ACHN (cell line): ENCODE measurements around the gene EHMT1.
"Not testable (repeated sequence)": the region's sequence is repeated elsewhere in the genome, so short reads cannot be mapped to it uniquely, and the experiment has no call there.

Experiments used
- DNase-seq: peaks from one replicate; pipeline ENCODE4 v3.0.0-alpha.2; 2015
- in situ Hi-C: cut with HindIII; loops from 2 replicates; pipeline ENCODE4 v1.10.0; 2017; ENCODE audit warnings: low sequenced_read_pairs, low pct_ligation_motif_present, low pct_unique_long_range_greater_than_20kb

EHMT1 gene

DNA sequence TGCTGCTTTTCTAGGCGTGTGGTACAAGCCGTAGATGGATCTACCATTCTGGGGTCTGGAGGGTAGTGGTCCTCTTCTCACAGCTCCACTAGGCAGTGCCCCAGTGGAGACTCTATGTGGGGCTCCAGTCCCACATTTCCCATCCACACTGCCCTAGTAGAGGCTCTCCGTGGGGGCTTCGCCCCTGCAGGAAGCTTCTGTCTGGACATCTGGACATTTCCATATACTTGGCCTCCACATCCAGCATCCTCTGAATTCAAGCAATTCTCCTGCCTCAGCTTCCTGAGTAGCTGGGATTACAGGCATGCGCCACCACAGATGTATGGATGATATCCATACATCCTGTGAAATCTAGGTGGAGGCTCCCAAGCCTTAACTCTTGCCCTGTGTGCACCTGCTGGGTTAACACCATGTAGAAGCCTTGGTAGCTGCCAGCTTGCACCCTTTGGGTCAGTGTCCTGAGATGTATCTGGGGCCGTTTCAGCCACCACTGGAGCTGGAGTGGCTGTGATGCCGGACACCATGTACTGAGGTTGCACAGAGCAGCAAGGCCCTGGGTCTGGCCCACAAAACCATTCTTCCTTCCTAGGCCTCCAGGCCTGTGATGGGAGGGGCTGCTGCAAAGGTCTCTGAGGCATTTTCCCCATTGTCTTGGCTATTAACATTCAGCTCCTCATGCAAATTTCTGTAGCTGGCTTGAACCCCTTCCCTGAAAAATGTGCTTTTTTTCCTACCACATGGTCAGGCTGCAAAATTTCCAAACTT lies 84.0 kb downstream of the EHMT1 start:
- in situ Hi-C loops: no loop called here
- DNase-seq: no peak

DNA sequence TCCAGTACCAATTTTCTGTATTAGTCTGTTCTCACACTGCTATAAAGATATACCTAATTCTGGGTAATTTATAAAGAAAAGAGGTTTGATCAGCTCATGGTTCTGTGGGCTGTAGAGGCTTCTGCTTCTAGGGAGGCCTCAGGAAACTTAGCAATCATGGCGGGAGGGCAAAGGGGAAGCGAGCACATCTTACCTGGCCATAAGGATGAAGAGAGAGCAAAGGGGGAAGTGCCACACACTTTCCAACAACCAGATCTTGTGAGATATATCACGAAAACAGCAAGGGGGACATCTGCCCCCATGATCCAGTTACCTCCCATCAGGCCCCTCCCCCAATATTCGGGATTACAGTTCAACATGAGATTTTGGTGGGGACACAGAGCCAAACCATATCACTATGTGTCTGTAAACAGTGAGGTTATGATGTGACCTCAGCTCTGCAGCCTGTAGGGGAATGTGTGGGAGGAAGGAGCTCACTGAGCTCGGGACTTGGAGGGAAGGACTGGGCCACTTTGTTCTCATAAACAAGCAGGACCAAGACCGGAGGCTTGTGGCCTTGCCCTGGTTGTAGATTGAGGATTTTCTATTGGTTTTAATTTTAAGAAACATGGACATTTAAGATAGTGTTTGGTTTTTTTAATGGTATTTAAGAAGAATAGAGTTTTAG lies 85.2 kb downstream of the EHMT1 start:
- no peak for DNase-seq
- in situ Hi-C loops: no loop called here

DNA sequence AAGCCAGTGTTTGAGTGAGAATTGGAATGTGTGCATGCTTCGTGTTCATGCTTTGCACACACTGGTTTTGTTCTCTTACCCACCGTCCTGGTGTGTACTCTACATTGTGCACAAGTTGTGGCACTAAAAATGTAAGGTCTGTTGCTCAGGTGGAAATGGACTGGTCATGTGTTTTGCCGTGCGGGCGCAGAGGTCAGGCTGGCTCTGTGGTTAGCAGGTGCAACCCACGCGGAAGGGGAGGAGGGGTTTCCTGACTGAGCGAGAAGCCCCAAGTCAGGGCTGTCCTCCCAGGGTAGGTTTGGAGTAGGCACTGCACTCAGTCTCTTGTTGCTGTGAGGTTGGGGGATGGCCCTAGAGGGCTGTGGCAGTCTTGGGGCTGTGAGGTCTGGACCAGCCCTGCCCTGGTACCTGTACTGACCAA lies 86.6 kb downstream of the EHMT1 start:
- in situ Hi-C loops: no loop called here
- DNase-seq: no peak

DNA sequence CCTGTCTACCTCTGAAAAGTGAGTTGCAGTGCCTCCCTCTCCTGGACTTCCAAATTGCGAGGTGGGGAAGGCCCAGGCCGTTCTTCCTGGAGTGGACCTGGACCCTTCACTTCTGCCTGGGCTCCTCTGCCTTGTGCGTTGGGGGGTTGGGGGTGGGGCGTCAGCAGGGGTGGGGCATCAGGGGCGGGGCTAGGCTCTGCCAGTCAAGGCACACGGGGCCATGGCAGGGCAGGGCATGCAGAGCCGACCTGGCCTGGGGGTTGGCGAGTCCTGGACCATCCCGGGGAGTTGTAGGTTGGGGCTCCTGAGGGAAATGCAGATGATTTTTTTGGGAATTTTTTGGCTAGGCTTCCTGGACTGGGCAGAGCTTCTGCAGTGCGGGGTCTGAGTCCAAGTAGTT lies 87.1 kb downstream of the EHMT1 start:
- DNase-seq: no peak
- in situ Hi-C loops: no loop called here

DNA sequence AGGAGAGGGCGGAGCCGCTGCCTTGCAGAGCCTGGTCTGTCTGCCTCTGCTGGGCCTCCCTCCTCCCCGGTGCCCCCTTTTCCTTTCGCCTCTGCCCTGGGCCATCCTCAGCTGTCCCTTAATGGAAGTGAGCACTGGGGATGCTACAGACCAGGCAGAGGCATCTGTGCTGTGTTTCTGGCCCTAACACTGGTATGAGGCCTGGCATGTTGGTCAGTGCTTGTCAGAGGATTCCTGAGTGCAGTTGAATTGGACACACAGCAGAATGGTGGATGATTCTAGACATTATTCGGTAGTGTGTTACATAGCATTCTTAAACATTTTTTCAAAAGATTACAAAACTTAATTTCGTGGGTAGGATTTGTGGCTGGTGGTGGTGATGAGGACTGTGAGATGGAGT lies 88.6 kb downstream of the EHMT1 start:
- in situ Hi-C loops: no loop called here
- DNase-seq: no peak

DNA sequence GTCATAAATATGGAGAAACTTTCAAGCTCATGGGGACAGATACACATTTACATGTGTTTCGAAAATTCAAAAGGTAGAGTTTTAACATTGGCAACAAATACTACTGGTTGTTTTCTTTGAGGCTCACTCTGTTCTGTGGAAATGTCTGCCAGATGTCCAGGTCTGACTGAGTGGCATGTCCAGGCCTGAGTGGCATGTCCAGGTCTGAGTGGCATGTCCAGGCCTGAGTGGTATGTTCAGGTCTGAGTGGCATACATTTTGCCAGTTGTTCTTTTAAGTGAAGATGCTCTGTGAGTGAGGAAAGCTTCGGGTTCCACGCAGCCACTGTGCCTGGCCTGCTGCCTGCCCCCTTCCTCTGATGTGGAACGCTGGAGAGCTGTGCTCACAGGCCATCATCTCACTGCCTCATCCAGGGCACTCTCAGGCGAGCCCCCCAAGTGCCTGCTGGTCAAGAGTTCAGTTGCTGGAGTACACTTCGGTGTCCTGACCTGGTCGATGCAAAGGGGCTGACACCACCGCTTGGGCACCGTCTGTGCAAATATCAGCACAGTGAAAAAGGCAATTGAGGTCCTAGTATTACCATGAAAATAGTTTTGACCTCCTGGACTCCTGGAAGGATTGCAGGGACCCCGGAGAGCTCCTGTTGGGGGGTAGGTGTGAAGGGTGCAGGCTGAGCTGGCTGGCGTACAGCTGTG lies 89.9 kb downstream of the EHMT1 start:
- no peak for DNase-seq
- in situ Hi-C loops: no loop called here

DNA sequence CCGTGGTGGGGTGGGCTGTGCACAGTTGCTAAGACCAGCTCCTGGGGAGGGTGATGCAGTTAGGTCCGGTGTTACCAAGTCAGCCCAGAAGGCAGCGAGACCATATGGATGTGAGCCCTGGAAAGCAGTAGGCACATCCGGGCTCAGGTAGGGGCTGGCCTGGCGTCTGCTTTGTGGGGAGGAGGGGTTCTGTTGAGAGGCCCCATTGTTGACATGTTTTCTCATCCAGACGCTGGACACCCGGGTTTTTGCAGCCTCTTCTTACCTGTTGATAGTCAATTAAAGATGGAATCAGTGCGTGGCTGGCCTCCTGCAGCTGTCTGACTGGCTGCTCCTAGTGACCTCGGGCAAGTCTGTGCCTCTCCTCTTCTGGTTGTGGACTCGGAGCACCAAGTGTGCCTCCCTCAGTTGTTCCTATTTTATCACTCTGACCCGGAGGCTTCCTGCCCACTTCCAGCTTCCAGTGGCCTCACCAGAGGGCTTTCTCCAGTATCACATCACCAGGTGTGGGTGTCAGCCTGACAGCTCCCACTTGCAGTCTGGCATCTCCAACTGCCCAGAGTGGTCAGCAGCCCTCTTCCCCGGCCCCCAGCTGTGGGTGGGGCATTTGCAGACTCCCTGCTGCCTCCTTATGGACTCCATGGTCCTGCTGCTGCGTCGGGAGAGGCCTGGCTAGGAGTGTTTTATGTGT lies 90.8 kb downstream of the EHMT1 start:
- no peak for DNase-seq
- in situ Hi-C loops: no loop called here

DNA sequence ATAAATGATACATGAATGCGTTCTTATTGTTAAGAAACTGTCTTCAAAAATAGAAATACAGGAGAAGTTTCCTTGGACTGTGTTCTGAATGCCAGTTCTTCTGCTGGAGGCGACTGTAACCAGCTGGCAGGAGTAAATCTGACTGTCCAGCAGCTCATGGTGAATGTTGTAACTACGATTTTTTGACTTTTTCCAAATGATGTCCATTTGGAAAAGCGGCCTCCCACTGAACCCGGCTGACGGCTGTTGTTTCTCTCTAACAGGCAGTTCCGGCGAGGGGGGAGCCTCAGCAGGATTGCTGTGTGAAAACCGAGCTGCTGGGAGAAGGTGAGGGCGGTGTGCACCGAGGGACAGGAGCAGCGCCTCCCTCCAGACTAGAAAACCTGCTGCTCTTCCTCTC lies 91.9 kb downstream of the EHMT1 start:
- in situ Hi-C loops: no loop called here
- no peak for DNase-seq

DNA sequence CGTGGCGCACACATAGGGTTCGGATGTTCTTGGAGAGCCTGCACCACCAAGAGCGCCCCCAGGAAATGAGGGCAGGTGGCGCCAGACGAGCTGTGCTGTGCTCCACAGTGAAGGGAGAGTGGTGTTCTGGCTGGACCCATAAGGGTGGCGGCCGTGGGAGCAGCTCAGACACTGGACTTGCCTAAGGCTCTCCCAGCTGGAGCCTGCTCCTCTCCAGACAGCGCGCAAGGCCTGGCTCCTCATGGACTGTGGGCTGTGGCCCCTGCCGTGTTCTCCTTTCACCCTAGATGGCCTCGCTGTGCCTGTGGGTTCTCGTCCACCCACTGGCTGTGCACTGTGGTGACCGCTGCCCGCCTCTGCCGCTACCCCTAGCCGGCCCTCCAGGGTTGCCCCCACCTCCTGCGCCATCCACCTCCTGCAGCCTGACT lies 92.9 kb downstream of the EHMT1 start:
- no peak for DNase-seq
- in situ Hi-C loops: no loop called here

DNA sequence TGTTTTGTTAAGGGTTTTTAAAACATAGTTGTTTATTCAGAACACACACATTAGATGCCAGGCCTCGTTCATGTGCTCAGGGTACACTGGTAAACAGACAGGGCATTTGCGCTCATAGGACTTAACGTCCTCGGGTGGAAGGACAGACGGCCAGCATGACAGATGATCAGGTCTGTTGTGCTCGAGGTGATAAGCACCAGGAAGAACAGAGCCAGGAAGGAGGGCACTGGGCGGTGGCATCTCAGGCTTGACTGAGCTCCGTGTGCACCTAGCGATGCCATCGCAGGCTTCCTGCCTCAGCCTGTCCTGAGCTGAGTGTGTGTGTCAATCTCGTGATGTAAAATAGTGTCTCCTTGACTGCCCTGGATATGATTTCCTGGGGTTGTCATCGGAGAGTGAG lies 96.5 kb downstream of the EHMT1 start:
- no peak for DNase-seq
- in situ Hi-C loops: no loop called here

DNA sequence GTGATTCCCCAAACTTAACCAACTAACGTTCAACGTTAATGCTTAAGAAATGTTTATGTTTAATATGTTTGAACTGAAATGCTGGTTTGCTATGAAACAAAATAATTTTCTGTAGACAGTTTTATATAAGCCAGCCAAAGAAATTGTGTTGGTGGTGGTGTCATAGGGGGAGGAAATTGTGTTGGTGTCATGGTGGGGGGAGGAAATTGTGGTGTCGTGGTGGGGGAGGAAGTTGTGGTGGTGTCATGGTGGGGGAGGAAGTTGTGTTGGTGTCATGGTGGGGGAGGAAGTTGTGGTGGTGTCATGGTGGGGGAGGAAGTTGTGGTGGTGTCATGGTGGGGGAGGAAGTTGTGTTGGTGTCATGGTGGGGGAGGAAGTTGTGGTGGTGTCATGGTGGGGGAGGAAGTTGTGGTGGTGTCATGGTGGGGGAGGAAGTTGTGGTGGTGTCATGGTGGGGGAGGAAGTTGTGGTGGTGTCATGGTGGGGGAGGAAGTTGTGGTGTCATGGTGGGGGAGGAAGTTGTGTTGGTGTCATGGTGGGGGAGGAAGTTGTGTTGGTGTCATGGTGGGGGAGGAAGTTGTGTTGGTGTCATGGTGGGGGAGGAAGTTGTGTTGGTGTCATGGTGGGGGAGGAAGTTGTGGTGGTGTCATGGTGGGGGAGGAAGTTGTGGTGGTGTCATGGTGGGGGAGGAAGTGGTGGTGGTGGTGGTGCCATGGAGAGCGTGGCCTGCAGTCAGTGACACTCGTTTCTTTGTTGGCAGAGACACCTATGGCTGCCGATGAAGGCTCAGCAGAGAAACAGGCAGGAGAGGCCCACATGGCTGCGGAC lies 97.3 kb downstream of the EHMT1 start:
- in situ Hi-C loops, DNase-seq: not testable (repeated sequence)

DNA sequence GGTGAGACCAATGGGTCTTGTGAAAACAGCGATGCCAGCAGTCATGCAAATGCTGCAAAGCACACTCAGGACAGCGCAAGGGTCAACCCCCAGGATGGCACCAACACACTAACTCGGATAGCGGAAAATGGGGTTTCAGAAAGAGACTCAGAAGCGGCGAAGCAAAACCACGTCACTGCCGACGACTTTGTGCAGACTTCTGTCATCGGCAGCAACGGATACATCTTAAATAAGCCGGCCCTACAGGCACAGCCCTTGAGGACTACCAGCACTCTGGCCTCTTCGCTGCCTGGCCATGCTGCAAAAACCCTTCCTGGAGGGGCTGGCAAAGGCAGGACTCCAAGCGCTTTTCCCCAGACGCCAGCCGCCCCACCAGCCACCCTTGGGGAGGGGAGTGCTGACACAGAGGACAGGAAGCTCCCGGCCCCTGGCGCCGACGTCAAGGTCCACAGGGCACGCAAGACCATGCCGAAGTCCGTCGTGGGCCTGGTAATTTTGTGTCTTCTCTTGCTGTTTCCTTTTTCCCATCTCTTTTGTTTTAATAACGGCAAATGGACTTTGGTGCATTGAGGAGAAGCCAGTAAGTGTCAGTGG lies 98.0 kb downstream of the EHMT1 start:
- in situ Hi-C loops: no loop called here

DNA sequence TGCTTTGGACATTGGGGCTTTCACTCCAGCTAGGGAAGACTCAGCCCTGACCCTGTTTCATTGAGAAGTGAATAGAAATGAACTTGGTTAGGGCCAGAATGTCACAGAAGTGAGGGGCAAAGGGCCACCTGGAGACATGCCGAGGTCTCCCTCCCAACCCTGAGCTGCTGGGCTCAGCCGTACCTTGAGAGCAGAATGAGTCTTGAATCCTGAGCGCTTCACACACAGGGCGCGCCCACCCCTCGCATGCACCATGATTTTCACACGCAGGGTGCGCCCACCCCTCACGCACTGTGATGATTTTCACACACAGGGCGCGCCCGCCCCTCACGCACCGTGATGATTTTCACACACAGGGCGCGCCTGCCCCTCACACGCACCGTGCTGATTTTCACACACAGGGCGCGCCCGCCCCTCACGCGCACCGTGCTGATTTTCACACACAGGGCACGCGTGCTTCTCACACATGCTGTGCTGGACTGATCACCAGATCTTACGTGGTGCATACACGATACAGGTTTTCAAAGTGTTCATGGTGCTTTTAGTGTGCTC lies 99.0 kb downstream of the EHMT1 start:
- in situ Hi-C loops: no loop called here
- DNase-seq: no peak

More for the DNA sequence above, 98.0 kb downstream of the EHMT1 start:
- no peak for DNase-seq

DNA sequence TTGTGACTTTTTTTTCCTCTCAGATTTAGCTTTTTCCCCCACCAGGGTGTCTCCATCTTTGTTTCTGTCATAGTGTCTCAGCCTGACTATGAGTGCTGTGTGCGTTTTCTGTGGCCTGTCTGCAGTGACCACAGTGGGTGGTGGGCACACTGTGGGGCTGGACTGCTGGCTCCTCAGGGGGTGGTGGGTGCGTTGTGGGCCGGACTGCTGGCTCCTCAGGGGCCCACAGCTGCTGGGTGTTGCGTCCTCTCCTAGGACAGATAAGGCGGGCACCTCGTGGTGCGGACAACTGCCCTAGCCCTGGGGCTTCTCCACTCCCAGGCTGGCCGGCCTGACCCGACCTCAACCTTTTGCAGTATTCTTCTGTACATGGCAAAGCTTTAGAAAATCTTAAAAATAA lies 100.4 kb downstream of the EHMT1 start:
- DNase-seq: no peak
- in situ Hi-C loops: no loop called here

DNA sequence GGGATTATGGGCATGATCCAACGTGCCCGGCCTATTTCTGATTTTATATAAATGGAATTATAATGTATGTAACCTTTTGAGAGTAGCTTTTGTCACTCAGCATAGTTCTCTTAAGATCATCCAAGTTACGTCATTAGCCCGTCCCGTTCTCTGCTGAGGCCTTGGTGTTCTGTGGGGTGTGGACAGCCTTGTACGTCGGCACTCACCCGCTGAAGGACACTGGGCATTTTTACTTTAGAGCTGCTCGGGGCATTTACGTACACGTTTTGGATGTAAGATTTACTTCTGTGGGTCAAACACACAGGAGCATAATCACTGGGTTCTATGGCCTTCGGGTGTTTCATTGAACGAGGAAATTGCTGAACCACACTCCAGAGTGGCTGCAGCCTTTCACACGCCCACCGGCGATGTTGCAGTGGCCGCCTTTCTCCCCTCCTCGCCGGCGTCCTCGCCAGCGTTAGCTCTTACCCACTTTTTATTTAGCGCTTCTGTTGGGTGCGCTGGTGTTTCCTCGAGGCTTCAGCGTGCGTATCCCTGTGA lies 101.8 kb downstream of the EHMT1 start:
- in situ Hi-C loops: no loop called here
- no peak for DNase-seq

DNA sequence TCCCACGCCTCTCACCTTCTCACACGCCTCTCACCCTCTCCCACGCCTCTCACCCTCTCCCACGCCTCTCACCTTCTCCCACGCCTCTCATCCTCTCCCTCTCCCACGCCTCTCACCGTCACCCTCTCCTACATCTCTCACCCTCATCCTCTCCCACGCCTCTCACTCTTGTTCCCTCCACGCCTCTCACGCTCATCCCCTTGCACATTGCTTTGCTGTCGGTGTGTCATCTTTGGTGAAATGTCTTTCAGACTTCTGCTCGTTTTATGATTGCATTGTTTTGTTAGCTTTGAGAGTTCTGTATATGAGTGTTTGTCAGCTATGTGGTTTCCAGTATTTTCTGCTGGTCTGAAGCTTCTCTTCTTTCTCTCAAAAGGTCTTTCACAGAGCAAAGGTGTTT lies 102.7 kb downstream of the EHMT1 start:
- no peak for DNase-seq
- in situ Hi-C loops: no loop called here

DNA sequence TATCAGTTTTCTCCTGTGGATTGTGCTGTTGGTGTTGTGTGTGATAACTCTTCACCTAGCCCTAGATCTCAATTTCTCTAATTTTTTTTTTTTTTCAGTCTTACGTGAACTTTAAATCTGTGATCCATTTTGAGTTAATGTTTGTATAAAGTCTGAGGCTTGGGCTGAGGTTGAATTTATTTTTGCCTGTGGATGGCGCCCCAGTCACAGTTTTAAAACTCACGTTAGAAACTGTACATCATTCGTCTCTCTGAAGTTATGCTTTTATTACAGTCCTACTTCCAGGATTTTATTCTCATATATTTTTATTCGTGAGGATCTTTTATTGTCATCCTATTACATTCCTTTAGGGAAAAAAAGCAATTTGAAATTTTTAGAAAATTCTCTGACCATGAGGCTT lies 103.1 kb downstream of the EHMT1 start:
- in situ Hi-C loops: no loop called here
- DNase-seq: no peak
